HG03108 (cell line): ENCODE results near the gene CCDC88C.
"Not testable (repeated sequence)": the region's sequence is repeated elsewhere in the genome, so short reads cannot be mapped to it uniquely, and the experiment has no call there.

Source experiments
- ATAC-seq: cut with Tn5 transposase; IDR thresholded peaks from one replicate; pipeline ENCODE4 v1.9.1; 2021; ENCODE audit warnings: moderate library complexity; ENCODE audit not compliant: unreplicated experiment

CCDC88C gene

GRCh38 chr14:91230397-91231035 lies 187.1 kb downstream of the CCDC88C start:
- ATAC-seq = no peak

- peak; percentile 69 for ATAC-seq
These were observed 187.8 kb downstream of the CCDC88C start for GRCh38 chr14:91229743-91230200.

- no peak for ATAC-seq
These were observed 188.6 kb downstream of the CCDC88C start for GRCh38 chr14:91229005-91229382.

GRCh38 chr14:91228112-91229004 lies 189.3 kb downstream of the CCDC88C start:
- ATAC-seq = peak; percentile 78

GRCh38 chr14:91227183-91227628 lies 190.4 kb downstream of the CCDC88C start:
- no peak for ATAC-seq

- not testable (repeated sequence) for ATAC-seq
These were observed 191.3 kb downstream of the CCDC88C start for GRCh38 chr14:91226360-91226759.

GRCh38 chr14:91225025-91225424 lies 192.6 kb downstream of the CCDC88C start:
- ATAC-seq = no peak

GRCh38 chr14:91223028-91223783 lies 194.4 kb downstream of the CCDC88C start:
- ATAC-seq = no peak
